HG03045 (cell line): ENCODE data around the gene SETD7.

Experiments
- ATAC-seq: cut with Tn5 transposase; IDR thresholded peaks from one replicate; pipeline ENCODE4 v1.9.1; 2021; ENCODE audit warnings: mild to moderate bottlenecking, moderate library complexity; ENCODE audit not compliant: unreplicated experiment

SETD7 gene

DNA sequence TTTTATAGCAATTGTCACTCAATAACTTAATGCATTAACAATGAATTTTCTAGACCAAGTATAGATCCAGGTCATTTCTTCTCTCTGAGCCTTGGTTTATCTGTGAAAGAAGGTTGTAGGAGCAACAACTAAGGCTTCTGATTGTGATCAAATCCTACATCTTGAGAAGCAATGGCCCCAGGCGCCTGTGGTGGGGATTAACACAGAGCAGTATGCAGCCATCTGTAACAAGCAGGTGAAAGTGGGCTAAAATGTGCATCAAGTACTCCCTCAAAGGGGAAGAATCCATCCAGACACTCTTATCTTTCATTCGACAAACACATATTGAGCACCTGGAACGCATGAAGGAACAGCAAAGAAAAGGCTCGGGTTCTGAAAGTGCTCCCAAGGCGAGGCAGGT lies 19.1 kb upstream of the SETD7 start:
- no peak for ATAC-seq

DNA sequence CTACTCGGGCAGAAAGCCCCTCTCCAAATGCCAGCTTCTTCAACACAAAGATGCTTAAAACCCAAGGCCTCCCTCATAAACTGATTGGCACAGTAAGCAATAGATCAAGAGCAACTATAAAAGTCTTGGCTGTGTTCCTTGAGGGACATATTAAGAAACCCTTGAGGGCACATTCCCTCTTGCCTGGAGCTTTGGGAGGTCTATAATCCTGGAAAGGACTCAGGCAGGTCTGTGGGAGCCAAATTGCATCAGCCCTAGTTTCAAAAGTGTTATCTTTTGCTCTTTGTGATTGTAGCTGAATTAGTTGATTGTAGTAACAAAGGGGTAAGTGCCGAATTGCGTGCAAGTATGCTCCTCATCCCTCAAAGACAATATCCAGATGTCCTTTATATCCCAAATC lies 18.6 kb upstream of the SETD7 start:
- ATAC-seq: no peak

DNA sequence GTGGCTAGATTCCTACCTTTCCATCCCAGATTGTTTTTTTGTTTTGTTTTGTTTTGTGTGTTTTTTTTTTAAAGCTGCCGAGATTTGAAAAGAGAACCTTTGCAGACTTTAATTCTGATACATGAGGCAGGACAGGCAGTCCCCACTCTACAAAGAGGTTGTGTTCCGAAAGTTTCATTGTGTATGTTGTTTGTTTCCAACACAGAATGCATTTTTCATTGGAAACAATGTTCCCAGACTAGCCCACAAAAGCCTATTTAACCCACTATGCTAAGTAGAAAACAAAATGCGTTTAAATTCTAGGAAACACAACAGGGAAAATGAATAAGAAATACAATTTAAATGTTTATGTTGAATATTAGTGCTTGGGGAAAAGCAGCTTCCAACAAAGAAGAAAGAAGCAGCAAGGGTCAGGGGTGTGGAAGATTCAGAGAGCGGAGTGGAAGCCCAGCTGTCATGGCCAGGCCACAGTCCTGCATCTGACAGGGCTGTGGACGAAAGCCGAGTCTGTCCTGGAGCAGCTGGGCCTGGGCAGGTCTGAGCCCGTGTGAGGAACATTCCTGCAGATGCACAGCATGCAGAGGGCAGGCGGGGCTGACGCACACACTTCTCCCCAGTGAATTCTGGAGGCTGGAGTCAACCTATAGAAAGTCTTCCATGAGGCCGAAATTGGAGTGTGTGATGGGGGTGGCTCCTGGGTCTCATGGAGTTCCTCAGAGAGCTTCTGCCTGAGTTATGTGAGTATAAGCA lies 12.4 kb upstream of the SETD7 start:
- ATAC-seq: no peak

DNA sequence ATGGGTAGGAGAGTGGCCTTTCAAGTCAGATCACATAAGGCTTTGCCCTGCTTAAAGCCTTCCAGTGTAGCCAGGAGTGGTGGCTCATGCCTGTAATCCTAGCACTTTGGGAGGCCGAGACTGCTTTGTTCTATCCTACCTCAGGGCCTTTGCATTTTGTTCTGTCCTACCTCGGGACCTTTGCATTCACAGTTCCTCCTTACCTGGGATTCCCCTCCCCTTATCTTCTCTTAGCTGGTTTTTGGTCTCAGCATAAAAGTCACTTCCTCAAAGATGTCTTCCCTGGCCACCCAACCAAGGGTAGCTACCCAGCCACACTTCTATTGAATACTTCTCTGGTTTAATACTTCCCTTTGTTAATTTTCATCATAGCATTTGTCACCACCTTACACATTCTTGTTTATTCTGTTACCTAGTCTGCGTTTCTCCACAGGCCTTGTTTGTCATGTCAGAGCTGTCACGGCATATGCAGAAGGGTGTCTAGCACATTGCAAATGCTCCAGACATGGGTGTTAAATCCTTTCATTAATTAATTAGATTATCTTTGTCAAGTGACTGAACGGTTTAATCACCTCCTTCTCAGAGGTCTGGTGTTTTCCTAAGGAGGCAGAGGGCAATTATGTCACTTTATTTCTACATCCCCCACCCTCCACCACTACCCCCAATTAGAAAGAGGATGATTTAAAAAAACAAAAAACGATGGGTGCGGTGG lies 11.3 kb upstream of the SETD7 start:
- no peak for ATAC-seq

DNA sequence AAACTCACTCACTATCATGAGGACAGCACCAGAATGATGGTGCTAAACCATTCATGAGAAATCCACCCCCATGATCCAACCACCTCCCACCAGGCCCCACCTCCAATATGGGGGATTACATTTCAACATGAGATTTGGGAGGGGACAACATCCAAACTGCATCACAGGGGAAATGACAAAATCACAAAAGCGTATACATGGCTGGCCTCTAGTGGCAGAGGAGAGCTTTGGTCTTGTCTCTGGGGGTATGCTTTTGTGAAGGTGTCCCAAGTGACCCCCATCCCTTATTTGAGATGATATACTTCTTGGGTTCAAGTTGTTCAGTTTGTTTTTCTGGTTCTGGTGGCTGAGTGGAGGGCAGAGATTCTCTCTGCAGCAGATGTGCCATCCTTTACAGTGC lies 8.5 kb upstream of the SETD7 start:
- ATAC-seq: no peak

DNA sequence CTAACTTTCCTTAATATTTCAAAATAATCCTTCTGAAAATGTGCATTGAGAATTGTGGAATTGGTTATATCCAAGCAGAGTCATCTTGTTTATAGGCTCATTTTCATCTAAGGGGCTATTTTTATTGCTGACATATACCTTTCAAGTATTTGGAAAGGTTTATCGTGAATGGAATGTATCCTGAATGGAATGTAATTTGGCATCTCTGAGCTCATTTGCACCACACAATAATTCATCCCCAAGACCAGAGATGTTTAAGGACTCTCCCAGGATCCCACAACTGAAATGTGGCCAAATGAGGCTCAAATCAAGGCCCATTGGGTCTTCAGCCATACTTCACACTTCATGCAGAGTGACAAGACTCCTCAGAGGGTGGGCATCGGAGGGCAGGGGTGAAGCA lies 7.5 kb upstream of the SETD7 start:
- ATAC-seq: no peak

DNA sequence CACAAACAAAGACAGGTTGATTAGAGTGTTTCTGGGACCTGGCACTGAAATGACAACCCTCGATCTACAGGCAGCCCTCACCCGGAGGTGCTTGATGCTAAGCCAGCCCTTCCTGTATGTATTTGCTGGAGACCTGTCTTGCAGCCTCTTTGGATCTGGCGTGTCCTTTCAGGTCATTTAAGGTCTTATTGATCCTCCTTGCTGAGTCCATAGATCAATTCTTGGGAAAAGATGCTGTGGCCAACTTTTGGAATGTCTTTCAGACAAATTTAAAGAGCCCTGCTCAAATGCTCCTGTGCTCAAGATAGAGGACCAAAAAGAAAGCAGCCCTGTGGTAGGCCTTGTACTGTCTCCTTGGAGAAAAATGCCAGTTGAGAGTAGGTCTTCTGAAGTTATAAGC lies 6.8 kb upstream of the SETD7 start:
- no peak for ATAC-seq

DNA sequence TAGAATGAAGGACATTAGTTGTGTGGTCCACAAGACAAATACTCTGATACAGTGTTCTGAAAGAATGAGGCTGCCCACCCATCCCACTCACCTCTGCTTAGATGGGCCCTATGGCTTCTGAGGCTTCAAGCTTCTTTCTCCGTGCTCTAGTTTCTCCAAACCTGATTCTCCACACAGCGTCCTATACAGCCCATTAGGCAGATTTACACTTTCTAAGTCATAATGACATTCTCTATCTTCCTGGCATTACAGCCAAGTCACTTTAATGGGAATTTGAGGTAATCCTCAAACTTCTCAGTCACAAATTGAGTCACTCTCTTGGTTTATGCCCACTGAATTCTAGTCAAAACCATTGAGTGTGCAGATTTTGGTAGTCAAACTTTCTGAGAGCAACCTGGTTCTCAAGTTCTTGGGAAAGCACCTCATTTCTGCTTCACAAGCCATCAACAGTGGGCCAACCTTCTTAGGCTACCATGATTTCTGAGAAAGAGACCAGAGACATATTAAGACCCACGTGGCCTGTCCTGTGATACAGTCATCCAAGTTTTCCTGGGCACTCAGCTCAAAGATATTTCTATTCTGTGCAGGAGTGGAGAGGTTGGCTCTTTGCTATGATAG lies 6.2 kb upstream of the SETD7 start:
- no peak for ATAC-seq

DNA sequence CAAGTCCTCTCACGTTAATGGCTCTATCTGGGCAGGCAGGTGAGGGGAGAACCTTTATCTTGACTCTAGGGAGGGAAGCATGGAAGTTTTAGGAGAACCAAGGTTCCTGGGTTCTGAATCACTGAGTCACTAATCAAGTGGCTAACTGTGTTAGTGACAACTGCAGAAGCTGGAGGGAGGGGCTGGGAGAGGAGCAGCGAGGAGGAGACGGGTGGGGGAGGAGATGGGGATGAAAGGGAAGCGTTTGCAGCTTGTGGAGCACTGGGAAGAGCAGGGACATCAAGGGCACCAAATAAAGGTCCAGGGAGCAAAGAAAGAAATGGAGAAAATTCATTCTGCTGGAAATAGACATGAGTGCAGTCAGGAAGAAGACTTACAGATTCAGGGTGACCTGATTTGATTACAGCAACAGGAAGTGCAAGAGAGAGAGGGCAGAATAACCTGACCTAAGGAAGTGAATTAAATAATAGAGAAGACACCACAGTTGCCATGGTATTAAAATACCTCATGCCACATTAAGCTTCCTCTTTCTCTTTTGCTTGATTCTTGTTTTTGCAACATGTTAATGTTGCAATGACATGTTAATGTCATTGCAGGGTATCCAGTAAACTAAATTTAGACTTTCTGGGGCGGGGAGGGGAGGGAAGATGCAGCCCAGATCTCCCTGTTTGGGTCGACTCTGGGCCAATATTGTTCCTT lies 4.5 kb upstream of the SETD7 start:
- ATAC-seq: no peak

DNA sequence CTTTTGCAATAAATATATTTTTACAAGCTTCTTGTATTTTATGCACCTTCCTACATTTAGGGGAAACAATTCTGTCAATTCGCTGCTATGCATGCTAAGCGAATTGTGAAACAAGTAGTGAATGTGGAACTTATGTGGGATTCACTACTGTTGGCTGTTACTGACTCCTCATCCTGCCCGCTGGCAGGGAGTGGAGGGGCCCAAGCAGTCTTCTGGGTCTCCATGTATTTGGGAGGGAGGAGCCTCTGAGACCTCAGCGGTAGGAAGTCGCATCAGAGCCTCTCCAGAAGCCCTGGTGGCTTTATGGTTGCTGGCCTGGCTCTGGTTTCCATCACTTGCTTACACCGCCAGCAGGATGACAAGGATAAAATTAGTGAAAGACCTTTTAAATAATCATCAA lies 3.7 kb upstream of the SETD7 start:
- no peak for ATAC-seq

DNA sequence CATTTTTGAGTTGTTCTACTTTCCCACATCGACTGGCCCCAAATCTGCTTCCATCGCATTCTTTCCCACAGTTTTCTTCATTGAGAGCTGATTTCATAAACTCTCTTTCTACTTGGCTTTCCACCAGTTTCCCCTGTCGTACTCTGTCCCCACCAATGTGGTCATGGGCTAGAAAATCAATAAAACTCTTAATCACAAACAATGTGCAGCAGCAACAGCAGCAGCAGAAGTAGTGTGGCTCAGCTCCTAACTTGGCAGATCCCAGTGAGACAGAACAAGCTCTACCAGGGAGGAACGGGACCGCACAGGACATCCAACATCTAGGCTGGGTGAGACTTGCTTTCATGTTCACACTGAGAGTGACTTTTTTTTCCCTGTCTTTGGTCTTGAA lies 3.1 kb upstream of the SETD7 start:
- no peak for ATAC-seq

DNA sequence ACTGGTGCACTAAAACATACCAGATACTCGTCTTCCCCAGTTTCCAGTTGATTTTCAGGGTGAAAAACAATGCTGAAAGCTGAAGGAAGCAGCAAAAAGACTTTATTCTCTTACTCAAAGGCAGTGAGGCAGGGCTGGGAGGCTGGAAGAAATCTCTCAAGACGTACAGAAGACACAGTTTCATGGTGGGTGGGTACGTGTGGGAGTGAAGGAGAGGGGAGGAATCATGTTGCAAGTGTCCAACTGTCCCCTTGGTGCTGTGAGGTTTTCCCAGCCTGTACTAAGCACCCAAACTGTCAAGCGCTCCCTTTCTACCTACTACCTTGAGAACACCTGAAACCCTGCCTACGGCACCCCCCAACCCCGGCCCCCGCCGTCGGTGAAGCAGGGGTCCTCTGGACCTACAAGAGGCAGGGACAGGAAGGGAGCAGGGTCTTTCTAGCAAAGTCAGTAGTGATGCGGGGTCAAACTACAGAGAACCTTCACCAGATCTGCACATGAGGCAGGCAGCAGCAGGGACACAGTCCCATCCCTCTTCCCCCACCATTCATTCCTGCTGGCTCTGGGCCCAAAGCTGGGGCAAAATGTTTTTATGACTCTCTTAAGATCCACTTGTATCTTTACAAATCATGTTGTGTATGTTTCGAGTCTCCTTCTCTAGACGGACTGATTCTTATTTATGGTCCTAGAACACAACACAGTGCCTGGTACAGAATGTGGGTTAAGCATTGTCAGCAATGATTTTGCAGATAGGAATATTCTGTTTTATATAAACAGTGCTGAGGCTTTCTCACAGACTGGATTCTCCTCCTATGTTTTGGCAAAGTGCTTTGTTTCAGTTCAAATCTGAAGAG lies 2.4 kb upstream of the SETD7 start:
- ATAC-seq: no peak

DNA sequence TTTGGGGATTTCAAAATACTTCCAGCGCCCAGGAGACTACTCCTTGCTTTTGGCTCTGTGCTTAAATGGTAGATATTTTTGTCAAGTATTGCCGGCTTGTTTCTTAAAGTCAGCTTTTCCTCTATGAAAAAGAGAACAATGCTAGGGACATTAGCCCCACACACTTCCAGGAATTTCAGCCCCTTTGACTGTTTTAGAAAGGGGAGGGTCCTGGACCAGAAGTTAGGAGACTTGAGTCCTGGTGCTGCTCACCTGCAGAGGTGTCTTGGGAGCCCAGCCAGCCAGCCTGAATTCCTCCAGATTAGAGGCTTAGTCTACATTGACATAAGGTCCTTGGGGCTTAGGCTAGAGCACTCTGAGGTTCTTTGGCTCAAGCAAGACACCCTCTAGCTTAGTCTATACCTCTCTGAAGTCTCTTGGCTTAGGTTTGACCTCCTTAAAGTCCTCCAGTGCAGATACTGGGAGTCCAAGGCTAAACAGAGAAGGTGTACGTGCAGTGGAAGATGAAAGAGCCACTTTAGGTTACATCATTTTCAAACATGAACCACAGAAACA lies 1.6 kb upstream of the SETD7 start:
- no peak for ATAC-seq

DNA sequence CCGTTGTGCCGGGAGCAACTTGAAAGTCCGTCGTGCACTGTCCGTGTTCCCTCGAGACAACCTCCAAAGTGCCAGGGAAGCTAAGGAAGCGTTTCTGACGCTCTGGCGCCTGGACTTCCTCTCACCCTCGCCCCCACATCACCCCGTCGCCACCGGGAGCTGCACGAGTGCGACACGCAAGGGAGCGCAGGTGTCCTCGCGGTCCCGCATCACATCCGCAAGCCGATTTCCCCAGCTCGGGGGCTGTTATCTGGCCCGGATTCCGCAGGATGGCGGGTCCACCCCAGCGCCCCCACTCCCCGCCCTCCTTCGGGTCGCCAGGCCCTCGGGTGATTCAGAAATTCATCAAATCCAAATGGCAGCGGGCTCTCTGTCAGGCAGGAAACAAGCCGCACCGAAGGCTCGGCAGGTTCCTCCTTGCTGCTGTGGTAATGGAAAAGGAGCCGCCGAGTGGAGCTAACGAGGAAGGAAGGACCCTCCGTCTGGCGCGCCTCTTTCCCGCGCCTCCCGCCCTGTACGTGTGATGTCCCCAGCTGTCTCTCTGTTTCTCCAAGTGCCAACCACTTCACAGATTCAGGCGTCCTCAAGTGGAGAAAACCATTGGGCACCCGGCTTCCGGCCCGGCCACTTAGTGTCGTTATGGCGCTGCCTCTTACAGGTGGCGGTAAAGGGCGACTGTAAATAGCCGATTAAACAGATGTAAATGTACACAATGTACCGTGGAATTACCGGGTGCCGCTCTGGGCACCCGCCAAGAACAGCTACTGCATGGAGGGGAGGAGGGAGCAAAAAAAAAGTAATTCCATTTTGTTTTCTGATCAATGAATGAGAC lies 921 bp upstream of the SETD7 start:
- ATAC-seq: peak; percentile 24

DNA sequence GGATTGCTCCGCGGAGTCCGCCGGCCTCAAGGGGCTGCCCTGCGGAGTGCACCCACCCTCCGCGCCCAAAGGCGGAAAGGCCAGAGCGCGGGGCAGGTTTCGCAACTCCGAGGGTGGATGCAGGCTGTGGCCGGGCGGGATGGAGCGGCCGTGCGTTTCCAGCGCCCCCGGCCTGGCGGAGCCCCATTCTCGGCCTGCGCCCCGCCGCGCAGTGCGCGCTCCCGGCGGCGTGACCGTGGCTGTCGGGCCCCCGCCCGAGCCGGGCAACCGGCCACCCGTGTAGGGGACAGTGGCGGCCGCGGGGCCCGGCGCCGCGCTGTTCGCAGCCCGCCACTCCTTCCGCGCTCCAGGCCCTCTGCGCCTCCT lies 331 bp downstream of the SETD7 start:
- peak; percentile 22 for ATAC-seq

DNA sequence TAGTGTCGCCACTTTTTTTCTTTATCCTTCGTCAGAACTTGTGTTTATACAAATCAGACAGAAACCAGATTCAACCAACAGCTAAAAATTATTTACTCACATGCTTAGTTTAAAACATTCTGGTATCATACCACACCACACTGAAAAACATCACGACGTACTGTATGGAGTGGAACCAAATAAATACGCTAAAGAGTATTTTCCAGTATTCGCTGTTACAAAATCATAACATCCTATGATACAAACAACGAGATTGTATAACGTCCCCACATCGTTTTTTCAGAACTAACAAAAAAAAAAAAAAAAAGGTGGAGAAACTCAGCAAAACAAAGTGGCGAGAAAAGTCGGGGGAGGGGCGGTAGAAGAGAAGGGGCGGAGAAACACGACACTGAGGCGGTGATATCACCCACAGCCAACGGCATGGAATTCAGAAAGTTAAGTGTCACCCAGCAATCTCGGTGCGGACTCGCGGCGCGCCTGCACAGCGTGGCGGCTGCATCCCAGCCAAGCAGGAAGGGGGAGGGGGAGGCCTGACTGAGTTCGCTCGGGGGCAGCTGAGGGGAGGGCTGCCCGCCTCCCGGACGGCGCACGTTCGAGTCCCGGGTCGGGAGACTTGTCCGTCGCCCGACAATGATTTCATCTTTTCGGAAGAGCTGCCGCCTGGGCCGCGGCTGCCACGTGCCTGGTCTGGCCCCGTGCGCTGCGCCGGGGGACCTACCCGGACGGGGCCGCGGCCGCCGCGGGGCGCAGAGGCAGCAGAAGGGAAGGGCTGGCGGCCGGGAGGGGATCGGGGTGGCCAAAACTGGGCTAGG lies 920 bp downstream of the SETD7 start:
- ATAC-seq: peak; percentile 45

DNA sequence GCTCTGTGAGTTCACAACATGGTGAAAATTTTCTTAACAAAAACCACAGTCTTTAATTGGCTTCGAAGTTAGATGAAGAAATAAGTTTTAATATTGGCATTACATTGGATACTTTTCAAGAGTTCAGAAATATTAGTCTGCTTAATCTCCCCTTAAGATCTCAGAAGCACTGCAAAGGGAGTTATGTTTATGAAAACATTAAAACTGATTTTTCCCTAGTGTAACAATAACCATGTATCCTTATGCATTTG lies 1.5 kb downstream of the SETD7 start:
- ATAC-seq: no peak

DNA sequence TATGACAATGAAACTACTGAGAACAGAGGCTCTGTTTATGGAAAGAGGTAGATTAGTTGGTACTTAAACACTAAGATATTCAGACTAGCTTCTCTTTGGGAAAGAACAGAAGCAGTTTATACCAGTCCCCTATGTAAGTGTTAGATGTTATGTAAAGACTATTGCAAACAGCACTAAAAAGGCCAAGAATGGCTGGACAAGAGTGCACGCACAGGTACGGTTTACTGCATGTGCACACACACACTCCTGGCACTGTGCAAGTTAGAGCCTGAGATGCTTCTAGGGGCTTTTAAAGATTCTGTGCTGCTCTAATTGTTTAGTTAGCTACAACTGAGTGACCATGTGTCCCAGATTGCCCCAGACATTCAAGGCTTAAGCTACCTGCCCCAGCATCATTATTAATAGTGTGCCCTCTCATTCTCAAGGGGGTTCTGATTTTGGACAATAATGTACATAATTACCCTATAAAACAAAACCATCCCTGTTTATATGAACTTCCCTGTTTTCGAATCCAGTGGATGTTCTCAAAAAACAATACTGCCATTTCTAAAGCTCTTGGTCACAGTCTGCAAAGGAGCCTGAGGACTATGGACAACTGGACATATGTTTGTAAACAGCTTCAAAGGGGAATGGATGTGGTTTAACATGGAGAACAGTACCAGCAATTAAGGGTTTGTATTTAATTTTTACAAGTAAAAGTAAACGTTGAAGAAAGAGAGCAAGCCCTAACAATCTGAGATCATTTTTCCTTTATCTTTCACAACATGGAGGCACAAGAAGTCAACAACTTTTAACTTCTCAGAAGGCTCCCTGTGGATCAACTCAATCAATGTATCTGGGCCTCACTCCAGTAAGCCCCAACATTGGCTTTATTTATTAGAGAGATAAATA lies 2.0 kb downstream of the SETD7 start:
- no peak for ATAC-seq
